CD4-positive, alpha-beta T cell treated with Interleukin-1 beta for 1 hour (primary cell): ENCODE results near the gene SKIDA1.

ENCODE experiments used
- DNase-seq, 2 donors: peaks; one replicate each; pipeline ENCODE4 v3.0.0-alpha.2; 2020 to 2022

SKIDA1 gene

DNA sequence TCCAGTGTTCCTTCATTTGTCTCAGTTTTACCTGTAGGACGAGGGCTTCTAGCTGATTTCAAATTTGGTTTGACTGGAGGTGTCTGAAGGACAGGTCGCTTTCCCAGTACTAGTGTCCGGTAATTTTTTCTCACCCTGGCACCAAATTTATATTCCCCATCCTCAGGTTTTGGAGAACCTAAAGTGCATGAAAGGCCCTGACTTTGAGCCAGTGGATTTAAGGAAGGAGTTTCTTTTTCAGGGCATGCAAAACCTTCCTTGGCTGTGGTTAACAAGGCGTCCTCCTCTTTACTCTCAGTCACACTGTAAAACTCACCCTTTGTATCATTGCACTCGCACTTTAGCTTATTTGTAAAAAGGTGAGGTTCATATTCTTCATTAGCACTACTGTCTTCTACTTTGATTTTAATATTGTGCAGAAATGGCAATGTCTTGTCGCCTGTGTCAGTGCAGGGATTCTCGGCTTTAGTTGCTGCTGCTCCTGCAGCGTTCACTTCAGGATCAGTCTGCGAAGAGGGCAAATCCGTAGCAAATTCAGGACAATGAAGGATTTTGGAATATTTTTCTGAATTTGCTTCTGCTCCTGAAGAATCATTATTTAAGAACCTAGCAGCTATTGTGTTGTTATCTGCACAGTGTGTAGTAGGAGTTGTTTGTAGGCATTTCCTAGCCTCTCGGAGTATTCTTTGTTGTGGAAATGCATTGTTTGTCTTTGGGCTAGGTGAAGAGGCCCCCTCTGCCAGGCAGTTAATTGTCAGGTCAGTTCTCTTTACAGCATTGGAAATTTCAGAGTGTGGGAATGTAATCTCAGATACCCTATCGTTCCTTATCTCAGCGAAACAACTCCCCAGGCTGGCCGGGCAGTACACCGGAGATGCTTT, 9.9 kb downstream of the SKIDA1 start:
- no peak for DNase-seq

DNA sequence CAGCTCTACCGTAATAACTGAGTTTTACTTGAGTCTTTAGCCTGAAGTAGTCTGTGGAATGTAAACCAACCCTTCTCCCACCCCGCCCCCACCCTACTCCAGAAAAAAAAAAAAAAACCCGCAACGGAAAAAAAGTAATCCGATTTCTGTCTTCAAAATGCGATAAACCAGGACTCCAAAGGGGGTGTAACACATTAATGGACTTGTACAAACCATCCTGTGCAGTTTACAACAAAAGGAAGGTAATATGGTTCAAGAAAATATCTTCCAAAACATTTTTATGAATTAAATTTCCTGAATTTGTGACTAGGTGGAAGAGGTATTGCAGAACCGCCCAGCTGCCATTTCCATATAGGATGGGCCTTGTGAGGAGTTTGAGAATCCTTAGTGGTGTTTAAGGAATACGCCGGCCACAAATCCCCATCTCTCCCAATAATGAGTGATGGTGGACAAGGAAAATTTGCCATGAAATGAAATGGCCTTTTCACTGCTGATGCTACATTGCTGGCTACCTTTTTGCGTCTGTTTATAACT, 10.6 kb downstream of the SKIDA1 start:
- DNase-seq, result no peak

DNA sequence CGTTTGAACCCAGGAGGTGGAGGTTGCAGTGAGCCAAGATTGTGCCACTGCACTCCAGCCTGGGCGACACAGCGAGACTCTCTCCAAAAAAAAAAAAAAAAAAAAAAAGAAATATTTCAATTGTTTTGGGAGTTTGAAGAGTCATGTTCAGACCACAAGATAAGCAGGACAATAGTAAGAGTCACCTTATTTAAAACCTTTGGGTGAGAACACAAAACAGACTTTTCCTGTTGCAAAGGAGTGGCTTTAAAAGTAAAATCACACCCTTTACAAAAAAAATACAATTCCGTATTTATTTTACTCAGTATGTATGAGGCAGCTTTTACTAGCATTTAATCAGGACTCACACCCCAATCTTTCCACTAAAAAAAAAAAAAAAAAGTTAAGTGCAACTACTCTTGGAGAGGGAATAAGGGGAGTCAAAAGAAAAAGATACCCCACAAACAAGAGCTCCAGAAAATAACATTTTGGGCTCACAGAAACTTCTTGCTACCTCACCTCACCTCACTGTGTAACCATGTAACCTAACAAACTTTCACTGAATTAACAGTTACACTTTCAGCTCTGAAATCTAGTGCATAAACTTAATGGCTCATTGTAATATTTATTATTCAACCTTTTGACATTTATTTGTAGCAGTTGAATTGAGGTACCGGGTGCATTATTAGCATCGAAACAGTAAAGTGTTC, 11.2 kb downstream of the SKIDA1 start:
- DNase-seq, result no peak

DNA sequence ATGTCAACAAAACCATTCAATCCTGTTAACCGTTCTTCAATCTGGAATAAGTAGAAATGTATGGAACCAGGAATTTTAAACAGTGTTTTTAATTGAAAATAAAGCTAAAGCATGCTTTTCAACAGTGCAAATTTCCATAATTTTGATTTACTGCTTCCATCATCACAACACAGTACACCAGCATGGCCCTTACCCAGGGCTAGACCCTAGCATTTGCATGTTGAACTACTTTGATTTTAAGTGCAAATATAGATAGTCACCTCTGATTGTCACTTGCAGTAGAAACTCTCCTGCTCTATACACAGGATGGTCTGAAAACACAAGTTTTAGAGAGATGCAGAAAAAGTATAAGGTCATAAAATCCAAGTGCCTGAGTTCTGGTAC, 12.1 kb downstream of the SKIDA1 start:
- DNase-seq, result no peak

GRCh38 chr10:21512573-21513404, 12.7 kb downstream of the SKIDA1 start:
- DNase-seq, result no peak

- no peak for DNase-seq
Observed at GRCh38 chr10:21511946-21512572, 13.4 kb downstream of the SKIDA1 start.

- no peak for DNase-seq
Observed at GRCh38 chr10:21511095-21511570, 14.3 kb downstream of the SKIDA1 start.

DNA sequence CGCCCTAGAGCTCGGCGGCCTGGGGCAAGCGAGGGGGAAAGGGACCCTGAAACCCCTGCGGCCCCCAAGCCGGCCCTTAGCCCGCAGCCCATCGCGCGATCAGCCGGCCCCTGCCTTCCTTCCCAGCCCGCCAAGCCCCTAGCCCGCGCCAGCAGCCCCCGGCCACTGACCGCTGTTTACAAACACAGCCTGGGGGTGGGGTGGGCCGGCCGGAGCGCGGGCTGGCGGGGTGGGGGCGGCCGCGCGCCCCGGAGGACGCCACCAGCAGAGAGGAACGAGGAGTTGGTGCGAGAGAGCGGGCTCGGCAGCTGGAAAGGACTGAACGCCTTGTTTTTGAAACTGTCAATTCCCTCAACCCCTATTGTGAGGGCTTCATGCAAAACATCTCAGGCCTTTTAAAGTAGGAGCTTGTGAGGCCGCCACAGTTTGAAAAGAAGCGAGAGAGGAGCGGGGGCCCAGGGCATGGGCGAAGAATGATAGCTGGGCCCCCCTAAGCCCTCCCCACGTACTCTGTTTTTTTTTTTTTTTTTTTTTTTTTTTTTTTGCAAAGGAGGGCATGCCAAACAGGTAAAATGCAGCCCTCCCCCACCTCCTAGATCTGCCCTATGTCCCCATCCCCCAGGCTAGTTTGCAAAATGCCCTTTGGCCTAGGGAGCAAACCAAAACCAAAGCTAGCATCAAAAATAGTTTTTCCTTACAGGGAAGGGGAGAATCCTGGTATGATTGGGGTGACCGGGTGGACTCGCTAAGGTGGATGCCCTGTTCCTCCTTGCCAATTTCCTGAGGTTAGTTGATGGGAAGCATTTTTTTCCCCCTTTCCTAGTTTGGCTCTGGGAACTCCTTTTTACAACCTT, 15.0 kb downstream of the SKIDA1 start:
- DNase-seq, result no peak

DNA sequence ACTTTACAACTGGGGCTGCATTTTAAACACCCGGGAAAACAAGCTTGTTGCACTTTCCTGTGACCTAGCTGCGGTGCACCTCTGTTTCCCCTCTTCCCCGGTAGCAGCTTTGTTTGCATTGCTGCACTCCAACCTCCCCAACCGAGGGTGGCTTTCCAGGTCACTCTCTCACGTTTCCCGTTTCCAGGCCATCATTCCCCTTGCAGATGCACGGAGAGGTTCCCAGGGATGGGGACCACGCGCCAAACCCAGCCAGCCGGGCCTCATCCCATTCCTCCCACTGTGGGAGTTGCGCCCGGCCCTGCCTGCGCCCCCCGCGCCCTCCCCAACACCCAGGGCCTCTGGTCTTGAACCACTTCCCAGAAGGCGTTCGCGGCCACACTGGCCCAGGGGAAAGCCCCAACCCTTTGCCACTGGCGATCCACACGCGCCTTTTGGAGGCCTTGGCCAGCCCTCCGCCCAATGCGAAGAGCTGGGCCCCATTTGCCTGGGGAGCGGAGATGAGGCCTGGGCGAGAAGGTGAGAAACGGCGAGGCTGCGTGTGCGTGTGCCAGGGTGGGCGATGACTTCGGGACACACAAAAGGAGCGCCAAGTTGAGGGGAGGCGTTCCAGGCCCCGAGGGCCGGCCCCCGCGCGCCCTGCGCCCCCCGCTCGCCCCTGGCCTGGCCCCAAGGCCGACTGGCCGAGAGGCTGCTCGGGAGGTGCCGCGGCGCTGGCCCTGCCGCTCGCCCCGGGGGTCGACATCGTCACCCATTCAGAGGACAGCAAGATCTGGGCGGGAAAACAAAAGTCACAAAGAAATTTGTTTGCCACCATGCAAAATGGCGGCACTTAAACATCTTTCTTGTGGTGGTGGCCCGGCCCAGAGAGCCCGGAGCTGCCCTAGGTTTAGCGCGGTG, 15.9 kb downstream of the SKIDA1 start:
- DNase-seq, result no peak

- DNase-seq, result no peak
Observed at GRCh38 chr10:21508706-21509331, 16.7 kb downstream of the SKIDA1 start.

DNA sequence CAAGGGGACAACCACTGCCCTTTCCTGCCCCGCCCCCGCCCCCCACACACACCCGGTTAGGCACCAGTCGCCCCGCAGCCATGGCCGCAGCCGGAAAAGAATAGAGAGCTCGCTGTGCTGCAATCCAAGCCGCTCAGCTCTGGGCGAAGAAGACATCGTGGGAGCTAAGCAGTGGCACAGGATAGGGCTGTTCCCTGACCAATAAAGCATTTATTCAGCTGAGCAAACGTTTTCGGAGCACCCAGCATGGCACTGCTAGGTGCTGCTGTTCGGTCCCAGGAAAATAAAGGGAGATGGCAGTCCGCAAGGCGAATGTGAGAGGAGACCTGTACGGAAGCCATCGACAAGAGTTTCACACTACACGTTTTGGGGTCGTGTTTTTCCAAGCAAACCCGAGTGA, 18.3 kb downstream of the SKIDA1 start:
- DNase-seq, result no peak

GRCh38 chr10:21506351-21506750, 19.1 kb downstream of the SKIDA1 start:
- DNase-seq, result no peak

DNA sequence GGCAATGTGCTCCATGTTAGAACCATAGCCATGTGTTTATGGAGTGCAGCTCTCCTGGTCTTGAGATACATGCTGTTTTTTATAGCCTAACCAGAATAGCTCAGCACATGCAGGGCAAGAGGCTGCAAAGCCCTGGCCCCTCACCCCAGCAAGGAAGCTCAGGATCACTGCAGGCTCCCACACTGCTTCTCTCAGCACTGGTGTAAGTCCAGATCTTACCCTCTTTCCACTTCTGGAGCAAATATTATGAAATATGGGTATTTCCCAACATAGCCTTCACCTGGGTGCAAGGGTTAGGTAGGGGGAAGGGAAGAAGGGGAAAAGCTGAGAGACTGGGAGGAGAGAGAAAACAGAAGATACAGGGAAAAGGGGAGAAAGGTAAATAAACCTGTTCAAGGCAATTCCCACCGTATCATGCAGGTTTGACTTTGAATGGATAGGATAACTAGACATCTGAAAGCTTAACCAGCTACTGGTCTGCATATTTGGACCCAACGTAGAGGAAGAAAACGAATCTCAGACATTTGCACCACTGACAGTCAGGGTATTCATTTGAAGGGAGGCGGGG, 19.7 kb downstream of the SKIDA1 start:
- DNase-seq, result no peak

- DNase-seq, result no peak
Observed at GRCh38 chr10:21503542-21503941, 21.9 kb downstream of the SKIDA1 start.

DNA sequence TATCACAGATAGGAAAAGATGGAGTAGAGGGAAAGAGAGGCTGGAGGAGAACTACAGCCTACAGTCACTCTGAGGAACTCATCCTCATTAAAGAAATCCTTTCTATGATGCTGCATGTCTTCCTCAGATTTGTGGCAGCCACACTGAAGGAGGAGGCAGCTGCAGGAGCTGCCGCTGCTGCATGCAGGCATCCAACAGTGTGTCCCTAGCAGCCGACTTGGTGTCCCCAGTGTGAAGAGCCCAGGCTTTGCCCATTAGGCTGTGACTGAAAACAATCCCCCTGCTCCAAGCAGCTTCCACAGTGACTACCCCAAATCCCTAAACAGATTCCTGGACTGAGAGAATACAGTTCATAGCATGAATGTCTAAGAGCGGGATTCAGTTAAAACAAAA, 23.1 kb downstream of the SKIDA1 start:
- no peak for DNase-seq

- no peak for DNase-seq
Observed at GRCh38 chr10:21501731-21502347, 23.6 kb downstream of the SKIDA1 start.

DNA sequence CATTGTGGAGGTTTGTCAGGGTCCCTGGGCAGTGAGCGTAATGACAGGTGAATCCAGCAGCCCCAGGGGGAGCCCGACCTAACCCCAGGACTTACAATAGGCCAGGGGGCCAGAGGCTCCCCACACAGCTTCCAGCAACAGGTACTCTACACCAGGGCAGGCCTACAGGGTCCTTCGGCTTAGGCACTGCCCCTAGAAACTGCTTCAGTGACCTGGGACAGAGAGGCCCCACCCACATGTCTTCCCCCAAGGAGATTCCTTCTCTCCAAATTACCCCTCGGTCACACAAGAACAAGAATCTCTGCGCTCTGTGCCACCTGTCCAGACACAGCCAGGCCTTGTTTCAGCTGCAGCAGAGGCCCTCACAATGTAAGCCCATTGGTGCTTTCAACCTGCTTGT, 24.4 kb downstream of the SKIDA1 start:
- no peak for DNase-seq

DNA sequence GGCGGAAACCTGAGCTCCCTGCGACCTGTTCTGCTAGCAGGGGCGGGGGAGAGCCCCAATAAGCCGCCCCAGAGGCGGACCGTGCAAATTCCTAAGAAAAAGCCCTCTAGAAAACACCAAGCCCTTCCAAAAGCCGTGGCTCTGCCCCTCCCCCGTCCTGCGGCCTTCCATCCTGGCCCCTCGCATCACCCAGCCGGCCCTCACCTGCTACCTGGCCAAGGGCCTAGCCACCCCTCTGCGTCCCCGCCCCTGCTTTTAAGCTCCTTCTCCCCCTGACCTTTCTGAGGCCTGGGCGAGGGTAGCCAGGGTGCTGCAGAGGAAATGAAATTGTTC, 24.9 kb downstream of the SKIDA1 start:
- no peak for DNase-seq
